ENCODE results near the gene SLC29A3. TPM values are rescaled to one million over a fixed set of nuclear protein-coding genes. Genes with fewer than 3 reads are reported as not detected.

Gene SLC29A3
- total and polyA plus RNA-seq, 4 experiments from 2014 or later = 7.0 to 9.1 (median 8.2) TPM

- POLR2A ChIA-PET (ENCODE audit: partially characterized antibody) = no interaction called here
- DNase-seq = no peak
- no peaks in the 10 kb centered on the region for H3K9me3 Mint-ChIP-seq
- intact Hi-C loops (cut with micrococcal nuclease) = no loop called here
- H3K4me1 Mint-ChIP-seq = no peaks in the 10 kb centered on the region
- CTCF ChIA-PET (ENCODE audit: partially characterized antibody) = interaction anchor here (1.1 kb wide), 1 partner anchor 62 kb away, joined by 3 read pairs; no protein-coding TSS in a partner anchor
- Histone ChIP-seq H3K4me1 (ENCODE audit: insufficient read depth, low read length) (no peaks in the 10 kb centered on the region), H3K4me3 (ENCODE audit: low read length in 2 of 2) (no peak overlapping the region), H3K27me3 (ENCODE audit: insufficient read depth, low read length) (no peaks in the 10 kb centered on the region), H3K9me3 (ENCODE audit: control insufficient read depth in 1 of 2, low read length in 2 of 2) (no peaks in the 10 kb centered on the region), H3K27ac (ENCODE audit: low read depth, low read length) (no peak overlapping the region), H3K36me3 (ENCODE audit: insufficient read depth, low read length) (no peaks in the 10 kb centered on the region)
- H3K4me3 Mint-ChIP-seq = no peak overlapping the region
- no peaks in the 10 kb centered on the region for H3K36me3 Mint-ChIP-seq
- no peaks in the 10 kb centered on the region for H3K27me3 Mint-ChIP-seq
- H3K27ac Mint-ChIP-seq = no peak overlapping the region
Measured at GRCh38 chr10:71280825-71281224, 38.2 kb upstream of the SLC29A3 start.

GRCh38 chr10:71281646-71282322 lies 37.3 kb upstream of the SLC29A3 start:
- no peaks in the 10 kb centered on the region for H3K27me3 Mint-ChIP-seq
- Histone ChIP-seq H3K27me3 (ENCODE audit: insufficient read depth, low read length) (no peaks in the 10 kb centered on the region), H3K36me3 (ENCODE audit: insufficient read depth, low read length) (no peaks in the 10 kb centered on the region), H3K27ac (ENCODE audit: low read depth, low read length) (no peak overlapping the region), H3K4me3 (ENCODE audit: low read length in 2 of 2) (no peak overlapping the region), H3K4me1 (ENCODE audit: insufficient read depth, low read length) (no peaks in the 10 kb centered on the region), H3K9me3 (ENCODE audit: control insufficient read depth in 1 of 2, low read length in 2 of 2) (no peaks in the 10 kb centered on the region)
- ChIA-PET POLR2A (ENCODE audit: partially characterized antibody) (no interaction called here), CTCF (ENCODE audit: partially characterized antibody) (interaction anchor here (1.1 kb wide), 1 partner anchor 62 kb away, joined by 3 read pairs; no protein-coding TSS in a partner anchor)
- H3K4me3 Mint-ChIP-seq = no peak overlapping the region
- H3K27ac Mint-ChIP-seq = no peak overlapping the region
- H3K9me3 Mint-ChIP-seq = no peaks in the 10 kb centered on the region
- H3K36me3 Mint-ChIP-seq = no peaks in the 10 kb centered on the region
- no peaks in the 10 kb centered on the region for H3K4me1 Mint-ChIP-seq
- intact Hi-C loops (cut with micrococcal nuclease) = no loop called here
- no peak for DNase-seq

GRCh38 chr10:71282323-71282680 lies 36.8 kb upstream of the SLC29A3 start:
- Mint-ChIP-seq H3K4me3 (no peak overlapping the region), H3K4me1 (no peaks in the 10 kb centered on the region), H3K9me3 (no peaks in the 10 kb centered on the region), H3K36me3 (no peaks in the 10 kb centered on the region), H3K27me3 (no peaks in the 10 kb centered on the region), H3K27ac (peak overlapping the region in 1 of 7 donors; percentile 13)
- H3K9me3 ChIP-seq (ENCODE audit: control insufficient read depth in 1 of 2, low read length in 2 of 2) = no peaks in the 10 kb centered on the region
- no peaks in the 10 kb centered on the region for H3K4me1 ChIP-seq (ENCODE audit: insufficient read depth, low read length)
- ChIA-PET POLR2A (ENCODE audit: partially characterized antibody) (no interaction called here), CTCF (ENCODE audit: partially characterized antibody) (no interaction called here)
- no peaks in the 10 kb centered on the region for H3K27me3 ChIP-seq (ENCODE audit: insufficient read depth, low read length)
- H3K27ac ChIP-seq (ENCODE audit: low read depth, low read length) = no peak overlapping the region
- intact Hi-C loops (cut with micrococcal nuclease) = no loop called here
- no peak for DNase-seq
- H3K4me3 ChIP-seq (ENCODE audit: low read length in 2 of 2) = no peak overlapping the region
- H3K36me3 ChIP-seq (ENCODE audit: insufficient read depth, low read length) = no peaks in the 10 kb centered on the region

- H3K27me3 Mint-ChIP-seq = no peaks in the 10 kb centered on the region
- no peaks in the 10 kb centered on the region for H3K36me3 ChIP-seq (ENCODE audit: insufficient read depth, low read length)
- H3K4me1 ChIP-seq (ENCODE audit: insufficient read depth, low read length) = no peaks in the 10 kb centered on the region
- no peak for DNase-seq
- H3K27ac ChIP-seq (ENCODE audit: low read depth, low read length) = no peak overlapping the region
- no peaks in the 10 kb centered on the region for H3K36me3 Mint-ChIP-seq
- no peak overlapping the region for H3K27ac Mint-ChIP-seq
- intact Hi-C loops (cut with micrococcal nuclease) = no loop called here
- H3K27me3 ChIP-seq (ENCODE audit: insufficient read depth, low read length) = no peaks in the 10 kb centered on the region
- no peak overlapping the region for H3K4me3 ChIP-seq (ENCODE audit: low read length in 2 of 2)
- H3K4me3 Mint-ChIP-seq = no peak overlapping the region
- POLR2A ChIA-PET (ENCODE audit: partially characterized antibody) = no interaction called here
- H3K9me3 ChIP-seq (ENCODE audit: control insufficient read depth in 1 of 2, low read length in 2 of 2) = no peaks in the 10 kb centered on the region
- CTCF ChIA-PET (ENCODE audit: partially characterized antibody) = no interaction called here
- H3K4me1 Mint-ChIP-seq = no peaks in the 10 kb centered on the region
- H3K9me3 Mint-ChIP-seq = no peaks in the 10 kb centered on the region
Measured at GRCh38 chr10:71283410-71283809, 35.6 kb upstream of the SLC29A3 start.

DNA sequence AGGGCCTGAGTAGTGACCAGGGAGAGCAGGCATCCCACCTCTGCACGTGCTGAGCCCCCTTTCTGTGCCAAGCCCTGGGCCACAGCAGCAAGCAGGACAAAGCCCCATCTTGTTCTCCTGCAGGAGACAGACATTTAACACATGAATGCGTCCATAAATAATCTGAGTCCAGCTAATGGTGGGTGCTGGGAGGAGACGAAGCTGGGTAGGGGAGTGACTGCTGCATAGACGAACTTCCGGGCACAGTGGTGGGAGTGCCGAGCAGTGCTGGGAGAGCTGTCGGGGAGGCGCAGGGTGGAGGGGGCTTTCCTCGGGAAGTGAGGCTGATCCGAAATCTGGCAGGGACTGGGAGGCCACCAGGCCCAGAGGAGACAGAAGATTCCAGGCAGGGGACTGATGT lies 35.2 kb upstream of the SLC29A3 start:
- CTCF ChIA-PET (ENCODE audit: partially characterized antibody) = interaction anchor here (1.2 to 1.3 kb wide), 2 partner anchors 10 to 31 kb away, joined by 3 to 4 read pairs; no protein-coding TSS in a partner anchor
- Histone ChIP-seq H3K9me3 (ENCODE audit: control insufficient read depth in 1 of 2, low read length in 2 of 2) (no peaks in the 10 kb centered on the region), H3K27ac (ENCODE audit: low read depth, low read length) (no peak overlapping the region), H3K4me3 (ENCODE audit: low read length in 2 of 2) (no peak overlapping the region), H3K27me3 (ENCODE audit: insufficient read depth, low read length) (no peaks in the 10 kb centered on the region), H3K4me1 (ENCODE audit: insufficient read depth, low read length) (no peaks in the 10 kb centered on the region), H3K36me3 (ENCODE audit: insufficient read depth, low read length) (no peaks in the 10 kb centered on the region)
- H3K4me3 Mint-ChIP-seq = no peak overlapping the region
- POLR2A ChIA-PET (ENCODE audit: partially characterized antibody) = no interaction called here
- H3K27me3 Mint-ChIP-seq = no peaks in the 10 kb centered on the region
- no peaks in the 10 kb centered on the region for H3K36me3 Mint-ChIP-seq
- H3K9me3 Mint-ChIP-seq = no peaks in the 10 kb centered on the region
- H3K27ac Mint-ChIP-seq = no peak overlapping the region
- intact Hi-C loops (cut with micrococcal nuclease) = no loop called here
- H3K4me1 Mint-ChIP-seq = no peaks in the 10 kb centered on the region
- DNase-seq = no peak

DNA sequence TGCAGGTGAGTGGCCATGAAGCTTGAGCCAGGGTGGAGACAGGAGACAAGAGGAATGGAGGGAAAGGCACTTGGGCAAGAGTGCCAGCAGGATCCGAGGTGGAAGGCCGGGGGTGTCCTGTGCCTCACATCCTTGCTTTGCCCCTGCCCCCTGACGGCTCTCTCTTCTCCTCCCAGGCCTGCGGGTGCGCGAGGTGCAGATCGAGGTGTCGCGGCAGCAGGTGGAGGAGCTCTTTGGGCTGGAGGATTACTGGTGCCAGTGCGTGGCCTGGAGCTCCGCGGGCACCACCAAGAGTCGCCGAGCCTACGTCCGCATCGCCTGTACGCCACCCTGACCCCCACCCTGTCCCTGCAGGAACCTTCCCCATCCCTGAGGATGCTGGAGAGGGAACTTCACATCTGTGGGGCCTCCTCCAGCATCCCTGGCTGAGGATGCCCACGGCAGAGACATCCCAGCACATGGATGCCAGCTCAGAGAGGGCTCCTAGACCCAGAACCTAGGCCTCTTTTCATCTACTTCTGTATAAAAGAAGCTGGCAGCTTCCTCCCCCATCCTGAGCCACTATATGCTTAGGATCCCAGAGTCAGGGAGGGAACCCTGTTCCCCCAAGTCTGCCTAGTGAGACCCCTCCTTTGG lies 34.4 kb upstream of the SLC29A3 start:
- no peak overlapping the region for H3K4me3 Mint-ChIP-seq
- Histone ChIP-seq H3K4me3 (ENCODE audit: low read length in 2 of 2) (no peak overlapping the region), H3K9me3 (ENCODE audit: control insufficient read depth in 1 of 2, low read length in 2 of 2) (no peaks in the 10 kb centered on the region), H3K36me3 (ENCODE audit: insufficient read depth, low read length) (no peaks in the 10 kb centered on the region), H3K27me3 (ENCODE audit: insufficient read depth, low read length) (no peaks in the 10 kb centered on the region), H3K27ac (ENCODE audit: low read depth, low read length) (no peak overlapping the region), H3K4me1 (ENCODE audit: insufficient read depth, low read length) (no peaks in the 10 kb centered on the region)
- ChIA-PET POLR2A (ENCODE audit: partially characterized antibody) (no interaction called here), CTCF (ENCODE audit: partially characterized antibody) (interaction anchor here (1.1 to 1.3 kb wide), 4 partner anchors 9 to 365 kb away, joined by 3 to 4 read pairs (median 3); no protein-coding TSS in a partner anchor)
- no peaks in the 10 kb centered on the region for H3K36me3 Mint-ChIP-seq
- H3K27ac Mint-ChIP-seq = no peak overlapping the region
- H3K4me1 Mint-ChIP-seq = no peaks in the 10 kb centered on the region
- intact Hi-C loops (cut with micrococcal nuclease) = no loop called here
- no peak for DNase-seq
- H3K9me3 Mint-ChIP-seq = no peaks in the 10 kb centered on the region
- no peaks in the 10 kb centered on the region for H3K27me3 Mint-ChIP-seq

DNA sequence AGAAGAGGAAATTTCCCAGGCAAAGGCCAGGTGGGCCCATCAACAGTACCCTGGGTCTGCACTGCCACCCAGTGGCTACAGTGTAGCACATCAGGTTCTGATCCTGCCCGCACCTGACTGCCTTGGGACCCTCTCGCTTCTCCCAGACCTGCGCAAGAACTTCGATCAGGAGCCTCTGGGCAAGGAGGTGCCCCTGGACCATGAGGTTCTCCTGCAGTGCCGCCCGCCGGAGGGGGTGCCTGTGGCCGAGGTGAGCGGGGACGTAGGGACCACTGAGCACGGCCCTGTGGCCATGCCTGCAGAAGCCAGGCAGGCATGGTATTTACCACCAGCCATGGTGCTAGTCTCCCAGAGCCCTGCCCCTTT lies 33.9 kb upstream of the SLC29A3 start:
- no peaks in the 10 kb centered on the region for H3K9me3 ChIP-seq (ENCODE audit: control insufficient read depth in 1 of 2, low read length in 2 of 2)
- Mint-ChIP-seq H3K4me1 (no peaks in the 10 kb centered on the region), H3K27ac (no peak overlapping the region), H3K9me3 (no peaks in the 10 kb centered on the region), H3K4me3 (no peak overlapping the region), H3K36me3 (no peaks in the 10 kb centered on the region), H3K27me3 (peaks cover 0 to under 1% of the 10 kb centered on the region in 2 donors)
- no peaks in the 10 kb centered on the region for H3K27me3 ChIP-seq (ENCODE audit: insufficient read depth, low read length)
- DNase-seq = no peak
- intact Hi-C loops (cut with micrococcal nuclease) = no loop called here
- ChIA-PET POLR2A (ENCODE audit: partially characterized antibody) (no interaction called here), CTCF (ENCODE audit: partially characterized antibody) (interaction anchor here (1.1 to 1.3 kb wide), 4 partner anchors 8 to 365 kb away, joined by 3 to 4 read pairs (median 3); no protein-coding TSS in a partner anchor)
- H3K4me1 ChIP-seq (ENCODE audit: insufficient read depth, low read length) = no peaks in the 10 kb centered on the region
- H3K27ac ChIP-seq (ENCODE audit: low read depth, low read length) = no peak overlapping the region
- no peak overlapping the region for H3K4me3 ChIP-seq (ENCODE audit: low read length in 2 of 2)
- no peaks in the 10 kb centered on the region for H3K36me3 ChIP-seq (ENCODE audit: insufficient read depth, low read length)
